ENCODE data around the gene AADACL4.
A peak's percentile ranks its signal among the peaks of the same experiment; 100 is the strongest.
"Not testable (repeated sequence)": the region's sequence is repeated elsewhere in the genome, so short reads cannot be mapped to it uniquely, and the experiment has no call there.

AADACL4 gene

DNA sequence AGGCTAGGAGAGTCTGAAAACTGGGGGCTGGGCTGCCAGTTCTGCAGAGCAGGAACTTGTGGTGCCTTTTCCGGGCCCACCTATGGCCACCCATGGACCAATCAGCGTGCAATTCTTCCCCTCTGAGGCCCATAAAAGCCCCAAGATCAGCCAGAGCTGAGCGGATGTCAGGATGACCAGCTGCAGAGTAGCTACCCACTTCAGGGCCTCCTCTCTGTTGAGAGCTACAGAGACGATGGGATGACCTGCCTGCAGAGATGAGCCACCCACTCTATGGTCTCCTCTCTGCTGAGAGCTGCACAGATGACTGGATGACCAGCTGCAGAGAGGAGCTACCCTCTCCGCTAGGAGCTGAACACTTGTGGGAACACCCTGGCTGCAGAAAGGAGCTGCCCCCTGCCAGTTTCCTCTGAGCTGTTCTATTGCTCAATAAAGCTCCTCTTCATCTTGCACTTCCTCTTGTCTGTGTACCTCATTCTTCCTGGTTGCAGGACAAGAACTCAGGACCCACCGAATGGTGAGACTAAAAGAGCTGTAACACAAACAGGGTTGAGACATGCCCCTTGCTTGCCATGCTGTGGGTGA lies 12.8 kb upstream of the AADACL4 start:
- no peaks in the 10 kb centered on the region for H3K36me3 Mint-ChIP-seq (ENCODE audit: low read depth)
- H3K9me3 Mint-ChIP-seq: no peaks in the 10 kb centered on the region
- peaks cover 4% of the 10 kb centered on the region for H3K4me1 Mint-ChIP-seq
- ATAC-seq (no peak), DNase-seq (no peak)
- no peak overlapping the region for H3K4me3 Mint-ChIP-seq
- H3K27ac Mint-ChIP-seq: no peak overlapping the region
- peaks cover 13% of the 10 kb centered on the region for H3K27me3 Mint-ChIP-seq

DNA sequence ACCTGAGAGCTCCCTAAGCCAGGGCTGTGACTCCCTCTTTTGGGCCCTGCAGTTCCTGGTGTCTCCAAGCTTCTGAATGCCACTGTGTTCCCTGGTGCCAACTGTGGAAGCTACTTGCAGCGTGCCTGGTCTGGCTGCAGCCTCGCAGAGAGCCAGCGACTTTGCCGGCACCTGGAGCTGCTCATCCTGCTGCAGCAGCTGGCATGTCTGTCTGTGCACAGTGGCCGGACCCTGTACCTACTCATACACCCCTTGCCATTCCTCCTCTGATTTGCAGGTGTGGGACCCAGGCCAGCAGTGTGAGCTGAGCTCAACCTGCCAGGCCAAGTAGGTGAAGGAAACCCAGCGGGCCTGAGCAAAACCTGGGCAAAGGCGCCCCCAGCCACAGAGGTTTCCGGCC lies 12.3 kb upstream of the AADACL4 start:
- Mint-ChIP-seq H3K36me3 (ENCODE audit: low read depth) (no peaks in the 10 kb centered on the region), H3K4me3 (no peak overlapping the region), H3K9me3 (no peaks in the 10 kb centered on the region), H3K27me3 (peaks cover 13% of the 10 kb centered on the region), H3K27ac (no peak overlapping the region), H3K4me1 (peaks cover 4% of the 10 kb centered on the region)
- DNase-seq: no peak
- no peak for ATAC-seq

GRCh38 chr1:12634156-12634555 lies 9.7 kb upstream of the AADACL4 start:
- Mint-ChIP-seq H3K27me3 (peaks cover 11% of the 10 kb centered on the region), H3K4me3 (no peak overlapping the region), H3K27ac (no peak overlapping the region), H3K4me1 (peaks cover 4% of the 10 kb centered on the region), H3K9me3 (no peaks in the 10 kb centered on the region), H3K36me3 (ENCODE audit: low read depth) (no peaks in the 10 kb centered on the region)
- ATAC-seq: no peak
- DNase-seq: no peak

DNA sequence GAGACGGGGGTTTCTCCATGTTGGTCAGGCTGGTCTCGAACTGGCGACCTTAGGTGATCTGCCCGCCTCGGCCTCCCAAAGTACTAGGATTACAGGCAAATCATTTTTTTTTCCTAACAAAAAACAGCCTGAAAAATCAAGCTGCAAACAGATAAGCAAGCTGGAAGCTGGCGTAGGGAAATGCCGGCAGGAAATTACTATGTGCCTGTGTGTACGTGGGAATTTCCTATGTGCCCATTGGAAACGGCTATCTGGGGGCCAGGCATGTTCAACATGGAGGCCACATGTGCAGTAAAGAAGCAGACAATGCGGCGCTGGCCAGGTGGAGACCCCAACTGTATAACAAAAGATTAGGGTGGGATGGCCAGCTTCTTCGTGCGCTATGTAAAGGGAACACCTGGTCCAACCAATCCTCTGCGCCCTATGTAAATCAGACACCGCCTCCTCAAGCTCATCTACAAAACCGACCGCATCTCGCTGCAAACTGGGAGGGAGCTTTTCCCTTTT lies 9.1 kb upstream of the AADACL4 start:
- ATAC-seq (no peak), DNase-seq (no peak)
- Mint-ChIP-seq H3K9me3 (peaks cover 1% of the 10 kb centered on the region), H3K27ac (no peak overlapping the region), H3K4me3 (no peak overlapping the region), H3K4me1 (peaks cover 4% of the 10 kb centered on the region), H3K27me3 (peaks cover 11% of the 10 kb centered on the region), H3K36me3 (ENCODE audit: low read depth) (peaks cover 3% of the 10 kb centered on the region)

GRCh38 chr1:12636098-12636950 lies 7.6 kb upstream of the AADACL4 start:
- Mint-ChIP-seq H3K36me3 (ENCODE audit: low read depth) (peaks cover 11% of the 10 kb centered on the region), H3K4me1 (peaks cover 4% of the 10 kb centered on the region), H3K27me3 (peaks cover 11% of the 10 kb centered on the region), H3K27ac (no peak overlapping the region), H3K9me3 (peaks cover 17% of the 10 kb centered on the region), H3K4me3 (no peak overlapping the region)
- ATAC-seq (no peak), DNase-seq (no peak)

DNA sequence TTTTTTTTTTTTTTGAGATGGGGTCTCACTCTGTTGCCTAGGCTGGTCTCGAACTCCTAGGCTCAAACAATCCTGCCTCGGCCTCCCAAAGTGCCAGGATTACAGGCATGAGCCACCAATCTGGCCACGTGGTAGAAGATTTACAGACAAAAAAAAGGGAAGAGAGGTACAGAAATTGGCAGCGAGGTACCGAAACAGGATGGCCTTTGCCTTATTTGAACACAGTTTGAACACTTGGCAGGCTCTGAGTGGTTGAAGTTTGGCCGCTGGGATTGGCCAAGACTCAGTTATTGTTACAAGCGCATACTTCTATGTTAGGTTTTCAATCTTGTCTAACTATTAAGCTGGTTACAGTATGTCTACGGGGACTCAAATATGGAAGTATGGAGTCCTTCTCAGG lies 6.2 kb upstream of the AADACL4 start:
- H3K4me3 Mint-ChIP-seq: no peak overlapping the region
- H3K9me3 Mint-ChIP-seq: peaks cover 18% of the 10 kb centered on the region
- no peak overlapping the region for H3K27ac Mint-ChIP-seq
- peaks cover 11% of the 10 kb centered on the region for H3K36me3 Mint-ChIP-seq (ENCODE audit: low read depth)
- no peak for DNase-seq
- H3K4me1 Mint-ChIP-seq: peaks cover 4% of the 10 kb centered on the region
- peaks cover 11% of the 10 kb centered on the region for H3K27me3 Mint-ChIP-seq
- no peak for ATAC-seq

GRCh38 chr1:12640237-12640957 lies 3.5 kb upstream of the AADACL4 start:
- no peak for DNase-seq
- H3K27ac Mint-ChIP-seq: no peak overlapping the region
- H3K27me3 Mint-ChIP-seq: peaks cover 3% of the 10 kb centered on the region
- peaks cover 18% of the 10 kb centered on the region for H3K9me3 Mint-ChIP-seq
- H3K4me1 Mint-ChIP-seq: no peaks in the 10 kb centered on the region
- peaks cover 11% of the 10 kb centered on the region for H3K36me3 Mint-ChIP-seq (ENCODE audit: low read depth)
- ATAC-seq: no peak
- no peak overlapping the region for H3K4me3 Mint-ChIP-seq

- Mint-ChIP-seq H3K4me3 (no peak overlapping the region), H3K27ac (no peak overlapping the region), H3K36me3 (ENCODE audit: low read depth) (peaks cover 11% of the 10 kb centered on the region), H3K27me3 (peaks cover 4% of the 10 kb centered on the region), H3K9me3 (peaks cover 18% of the 10 kb centered on the region), H3K4me1 (no peaks in the 10 kb centered on the region)
- ATAC-seq: no peak
- no peak for DNase-seq
Measured at GRCh38 chr1:12640958-12641272, 3.0 kb upstream of the AADACL4 start.

DNA sequence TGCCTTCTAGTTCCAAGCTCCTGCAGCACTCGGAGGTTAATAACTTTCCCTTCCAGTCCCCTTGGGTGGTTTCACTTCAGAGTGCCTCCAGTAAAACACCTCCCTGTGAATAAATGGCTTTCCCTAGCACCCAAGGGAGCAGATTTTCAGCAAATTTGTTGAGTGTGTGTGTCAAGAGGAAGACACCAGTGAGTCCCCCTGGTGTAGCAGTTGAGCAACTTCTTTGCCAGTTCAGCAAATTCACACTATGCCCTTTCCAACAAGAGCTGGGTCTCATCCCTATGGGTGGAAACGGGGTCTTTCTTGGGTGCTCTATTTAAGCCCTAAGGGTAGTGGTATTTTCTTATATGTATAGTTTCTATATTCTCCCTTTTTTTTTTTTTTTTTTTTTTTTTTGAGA lies 806 bp upstream of the AADACL4 start:
- H3K36me3 Mint-ChIP-seq (ENCODE audit: low read depth): peaks cover 11% of the 10 kb centered on the region
- peaks cover 18% of the 10 kb centered on the region for H3K9me3 Mint-ChIP-seq
- ATAC-seq (no peak), DNase-seq (no peak)
- H3K27ac Mint-ChIP-seq: no peak overlapping the region
- no peak overlapping the region for H3K4me3 Mint-ChIP-seq
- no peaks in the 10 kb centered on the region for H3K4me1 Mint-ChIP-seq
- peaks cover 11% of the 10 kb centered on the region for H3K27me3 Mint-ChIP-seq

DNA sequence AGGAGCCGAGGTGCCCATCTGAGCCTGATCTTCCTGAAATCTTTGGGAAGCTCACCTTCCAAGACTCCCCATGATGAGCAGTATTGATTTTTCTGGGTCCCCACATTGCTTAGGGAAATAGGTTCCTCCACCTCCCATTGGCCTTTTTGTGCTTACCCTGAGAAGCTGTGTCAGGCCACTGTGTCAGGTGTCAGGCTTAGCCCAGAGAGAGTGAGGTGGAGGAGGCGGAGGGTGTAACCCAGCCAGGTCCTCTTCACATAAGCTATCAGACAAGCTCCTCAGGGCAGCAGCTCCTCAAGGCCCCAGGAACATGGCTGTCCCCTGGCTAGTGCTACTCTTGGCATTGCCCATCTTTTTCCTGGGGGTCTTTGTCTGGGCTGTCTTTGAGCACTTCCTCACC lies 352 bp downstream of the AADACL4 start:
- Mint-ChIP-seq H3K27me3 (peaks cover 17% of the 10 kb centered on the region), H3K27ac (no peak overlapping the region), H3K4me3 (no peak overlapping the region), H3K4me1 (no peaks in the 10 kb centered on the region), H3K9me3 (peaks cover 18% of the 10 kb centered on the region), H3K36me3 (ENCODE audit: low read depth) (peaks cover 11% of the 10 kb centered on the region)
- ATAC-seq (no peak), DNase-seq (no peak)

GRCh38 chr1:12644829-12645228 lies 944 bp downstream of the AADACL4 start:
- Mint-ChIP-seq H3K4me3 (no peak overlapping the region), H3K9me3 (peaks cover 16% of the 10 kb centered on the region), H3K4me1 (no peaks in the 10 kb centered on the region), H3K27ac (no peak overlapping the region), H3K27me3 (peaks cover 17% of the 10 kb centered on the region), H3K36me3 (ENCODE audit: low read depth) (peaks cover 8% of the 10 kb centered on the region)
- ATAC-seq (no peak), DNase-seq (no peak)

- ATAC-seq; H3K4me1 Mint-ChIP-seq; H3K4me3 Mint-ChIP-seq; DNase-seq; H3K27ac Mint-ChIP-seq; H3K36me3 Mint-ChIP-seq (ENCODE audit: low read depth): not testable (repeated sequence)
- Mint-ChIP-seq H3K9me3 (peaks cover 10% of the 10 kb centered on the region), H3K27me3 (peaks cover 22% of the 10 kb centered on the region)
Measured at GRCh38 chr1:12645401-12645800, 1.5 kb downstream of the AADACL4 start.

GRCh38 chr1:12648741-12649140 lies 4.9 kb downstream of the AADACL4 start:
- Mint-ChIP-seq H3K4me3 (no peak overlapping the region), H3K9me3 (no peaks in the 10 kb centered on the region), H3K27me3 (peaks cover 35% of the 10 kb centered on the region), H3K4me1 (no peaks in the 10 kb centered on the region), H3K36me3 (ENCODE audit: low read depth) (no peaks in the 10 kb centered on the region), H3K27ac (no peak overlapping the region)
- DNase-seq (no peak), ATAC-seq (peak; percentile 36)

- H3K27me3 Mint-ChIP-seq: peaks cover 33% of the 10 kb centered on the region
- no peaks in the 10 kb centered on the region for H3K4me1 Mint-ChIP-seq
- H3K4me3 Mint-ChIP-seq: no peak overlapping the region
- ATAC-seq: no peak
- no peak for DNase-seq
- no peak overlapping the region for H3K27ac Mint-ChIP-seq
- H3K36me3 Mint-ChIP-seq (ENCODE audit: low read depth): no peaks in the 10 kb centered on the region
- no peaks in the 10 kb centered on the region for H3K9me3 Mint-ChIP-seq
Measured at GRCh38 chr1:12649971-12650421, 6.1 kb downstream of the AADACL4 start.
